Immature natural killer cell (primary cell): ENCODE measurements around the gene ULK1. TPM values are rescaled to one million over a fixed set of nuclear protein-coding genes. Genes with fewer than 3 reads are reported as not detected.

Experiments
- DNase-seq, 3 donors: peaks; one replicate each; pipeline ENCODE4 v3.0.0; 2022; ENCODE audit warnings: mixed read lengths in 1 of 3
- H3K27ac Mint-ChIP-seq, 6 donors: one replicate each; pipeline ENCODE4 v1.8.0; 2020; ENCODE audit warnings: mixed read lengths in 6 of 6, mild to moderate bottlenecking in 5 of 6, inconsistent platforms in 4 of 6, moderate library complexity in 3 of 6
- H3K27me3 Mint-ChIP-seq, 3 donors: one replicate each; pipeline ENCODE4 v1.8.0; 2020 to 2021; ENCODE audit warnings: low read depth in 3 of 3, mild to moderate bottlenecking in 3 of 3, mixed read lengths in 3 of 3, moderate library complexity in 3 of 3, inconsistent platforms in 1 of 3
- H3K36me3 Mint-ChIP-seq, 3 donors: one replicate each; pipeline ENCODE4 v1.8.0; 2020; ENCODE audit warnings: mixed read lengths in 3 of 3, inconsistent platforms in 2 of 3, mild to moderate bottlenecking in 2 of 3
- H3K4me1 Mint-ChIP-seq, 2 donors: one replicate each; pipeline ENCODE4 v1.8.0; 2020; ENCODE audit warnings: inconsistent platforms in 2 of 2, mild to moderate bottlenecking in 2 of 2, mixed read lengths in 2 of 2, moderate library complexity in 1 of 2
- H3K4me3 Mint-ChIP-seq, 5 donors: one replicate each; pipeline ENCODE4 v1.8.0; 2020; ENCODE audit warnings: mild to moderate bottlenecking in 5 of 5, mixed read lengths in 5 of 5, inconsistent platforms in 3 of 5, moderate library complexity in 3 of 5
- H3K9me3 Mint-ChIP-seq, 6 donors: one replicate each; pipeline ENCODE4 v1.8.0; 2020; ENCODE audit warnings: mild to moderate bottlenecking in 6 of 6, mixed read lengths in 6 of 6, inconsistent platforms in 4 of 6, moderate library complexity in 3 of 6
- polyA plus RNA-seq, 3 donors: library from polyadenylated mRNA; unstranded; fragments of 300-500 nt; fragmentation: Illumina TruSeq; gene quantifications; one replicate each; pipeline ENCODE4 v1.2.3, GENCODE V29; 2021

The ULK1 gene
- polyA plus RNA-seq, 3 donors from 2014 or later, result 0.36 to 1.2 TPM; not detected in 1

DNA sequence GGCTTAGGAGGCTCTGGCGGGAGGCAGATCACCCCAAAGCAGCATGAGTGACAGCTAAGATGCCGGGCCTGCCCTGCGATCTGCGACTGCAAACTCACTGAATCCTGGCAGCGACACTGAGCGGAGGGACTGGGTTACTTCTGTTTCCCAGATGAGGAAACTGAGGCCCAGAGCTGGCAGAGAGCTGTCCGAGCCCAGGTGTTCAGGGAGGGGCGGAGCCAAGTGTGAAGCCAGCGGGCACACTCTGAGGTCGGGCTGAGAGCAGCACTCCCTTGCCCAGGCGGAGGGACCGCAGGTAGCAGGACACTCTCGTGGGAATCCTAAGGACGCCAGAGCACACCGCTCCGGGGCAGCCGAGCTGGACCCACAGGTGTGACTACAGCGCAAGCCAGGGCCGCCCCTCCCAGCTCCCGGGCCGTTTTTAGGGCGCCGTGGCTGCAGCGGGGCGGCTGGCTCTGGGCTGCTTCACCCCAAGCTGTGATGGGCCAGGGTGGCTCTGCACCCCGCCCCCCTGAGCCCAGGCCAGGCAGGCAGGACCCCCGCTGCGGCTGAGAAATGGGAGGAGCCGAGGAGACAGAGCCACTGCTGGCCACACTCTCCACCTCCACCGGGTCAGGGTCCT lies 38.8 kb upstream of the ULK1 start:
- no peaks in the 10 kb centered on the region for H3K4me1 Mint-ChIP-seq
- peaks cover 0 to 5% (median 0%) of the 10 kb centered on the region in 3 donors for H3K36me3 Mint-ChIP-seq
- H3K27me3 Mint-ChIP-seq, result peaks cover 0 to 6% (median 2%) of the 10 kb centered on the region in 3 donors
- DNase-seq, result no peak
- no peaks in the 10 kb centered on the region for H3K9me3 Mint-ChIP-seq
- peak overlapping the region in 1 of 6 donors; percentile 65 for H3K27ac Mint-ChIP-seq
- no peak overlapping the region for H3K4me3 Mint-ChIP-seq

DNA sequence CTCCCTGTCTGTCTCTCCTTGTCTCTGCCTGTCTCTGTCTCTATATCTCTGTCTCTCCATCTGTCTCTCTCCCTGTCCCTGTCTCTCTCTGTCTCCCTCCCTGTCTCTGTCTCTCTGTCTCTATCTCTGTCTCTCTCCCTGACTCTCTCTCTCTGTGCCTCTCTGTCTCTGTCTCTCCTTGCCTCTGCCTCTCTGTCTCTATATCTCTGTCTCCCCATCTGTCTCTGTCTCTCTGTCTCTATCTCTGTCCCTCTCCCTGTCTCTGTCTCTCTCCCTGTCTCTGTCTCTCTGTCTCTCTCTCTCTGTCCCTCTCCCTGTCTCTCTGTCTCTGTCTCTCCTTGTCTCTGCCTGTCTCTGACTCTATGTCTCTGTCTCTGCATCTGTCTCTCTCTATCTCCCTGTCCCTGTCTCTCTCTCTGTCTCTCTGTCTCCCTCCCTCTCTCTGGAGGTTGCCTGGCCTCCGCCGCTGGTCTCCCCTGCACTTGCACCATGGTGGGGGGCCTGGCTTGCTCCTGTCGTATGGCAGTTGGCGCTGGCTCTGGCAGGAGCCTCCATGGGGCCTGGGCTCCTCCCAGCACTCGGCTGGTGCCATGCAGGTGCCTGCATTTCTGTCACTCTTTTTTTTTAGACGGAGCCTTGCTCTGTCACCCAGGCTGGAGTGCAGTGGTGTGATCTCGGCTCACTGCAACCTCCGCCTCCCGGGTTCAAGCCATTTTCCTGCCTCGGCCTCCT lies 37.9 kb upstream of the ULK1 start:
- Mint-ChIP-seq H3K27me3 (peaks cover 0 to 6% (median 2%) of the 10 kb centered on the region in 3 donors), H3K4me3 (peak overlapping the region in 1 of 5 donors; percentile 5), H3K27ac (peak overlapping the region in 3 of 6 donors; percentile 53 to 65 (median 56)), H3K4me1 (no peaks in the 10 kb centered on the region), H3K9me3 (no peaks in the 10 kb centered on the region), H3K36me3 (peaks cover 0 to 5% (median 0%) of the 10 kb centered on the region in 3 donors)
- no peak for DNase-seq

DNA sequence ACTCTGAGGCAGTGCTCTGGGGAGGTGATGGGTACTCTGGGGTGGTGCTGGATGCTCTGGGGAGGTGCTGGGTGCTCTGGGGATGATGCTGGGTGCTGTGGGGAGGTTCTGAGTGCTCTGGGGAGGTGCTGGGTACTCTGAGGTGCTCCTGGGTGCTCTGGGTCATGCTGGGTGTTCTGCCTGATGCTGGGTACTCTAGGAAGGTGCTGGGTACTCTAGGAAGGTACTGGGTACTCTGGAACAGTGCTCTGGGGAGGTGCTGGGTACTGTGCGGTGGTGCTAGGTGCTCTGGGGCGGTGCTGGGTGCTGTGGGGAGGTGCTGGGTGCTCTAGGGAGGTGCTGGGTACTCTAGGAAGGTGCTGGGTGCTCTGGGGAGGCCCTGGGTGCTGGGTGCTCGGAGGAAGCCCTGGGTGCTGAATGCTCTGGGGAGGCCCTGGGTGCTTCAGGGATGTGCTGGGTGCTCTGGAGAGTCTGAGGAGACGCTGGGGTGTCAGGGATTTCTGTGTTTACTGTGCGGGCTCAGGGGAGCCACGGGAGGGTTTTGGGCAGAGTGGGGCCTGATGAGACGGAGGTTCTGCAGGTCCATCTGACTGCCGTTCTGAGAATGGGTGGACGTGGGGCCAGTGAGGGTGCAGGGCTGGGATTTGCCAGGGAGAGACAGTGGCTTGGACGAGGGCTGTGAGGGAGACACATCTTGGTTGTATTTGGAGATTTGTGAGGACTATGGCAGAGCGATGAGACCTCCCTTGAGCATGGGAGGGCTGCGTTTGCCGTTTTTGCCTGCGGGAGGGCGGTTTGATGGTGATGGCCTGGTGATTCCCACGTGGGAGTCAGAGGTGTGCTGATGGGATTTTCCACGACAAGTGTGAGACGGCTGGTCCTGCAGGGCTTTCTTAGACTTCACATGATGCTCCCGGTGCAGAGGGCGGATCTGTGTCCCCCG lies 36.2 kb upstream of the ULK1 start:
- DNase-seq, result no peak
- no peaks in the 10 kb centered on the region for H3K4me1 Mint-ChIP-seq
- peaks cover 0 to 5% (median 0%) of the 10 kb centered on the region in 3 donors for H3K36me3 Mint-ChIP-seq
- H3K27ac Mint-ChIP-seq, result peak overlapping the region in 1 of 6 donors; percentile 28
- H3K4me3 Mint-ChIP-seq, result no peak overlapping the region
- H3K27me3 Mint-ChIP-seq, result peaks cover 0 to 6% (median 2%) of the 10 kb centered on the region in 3 donors
- no peaks in the 10 kb centered on the region for H3K9me3 Mint-ChIP-seq

DNA sequence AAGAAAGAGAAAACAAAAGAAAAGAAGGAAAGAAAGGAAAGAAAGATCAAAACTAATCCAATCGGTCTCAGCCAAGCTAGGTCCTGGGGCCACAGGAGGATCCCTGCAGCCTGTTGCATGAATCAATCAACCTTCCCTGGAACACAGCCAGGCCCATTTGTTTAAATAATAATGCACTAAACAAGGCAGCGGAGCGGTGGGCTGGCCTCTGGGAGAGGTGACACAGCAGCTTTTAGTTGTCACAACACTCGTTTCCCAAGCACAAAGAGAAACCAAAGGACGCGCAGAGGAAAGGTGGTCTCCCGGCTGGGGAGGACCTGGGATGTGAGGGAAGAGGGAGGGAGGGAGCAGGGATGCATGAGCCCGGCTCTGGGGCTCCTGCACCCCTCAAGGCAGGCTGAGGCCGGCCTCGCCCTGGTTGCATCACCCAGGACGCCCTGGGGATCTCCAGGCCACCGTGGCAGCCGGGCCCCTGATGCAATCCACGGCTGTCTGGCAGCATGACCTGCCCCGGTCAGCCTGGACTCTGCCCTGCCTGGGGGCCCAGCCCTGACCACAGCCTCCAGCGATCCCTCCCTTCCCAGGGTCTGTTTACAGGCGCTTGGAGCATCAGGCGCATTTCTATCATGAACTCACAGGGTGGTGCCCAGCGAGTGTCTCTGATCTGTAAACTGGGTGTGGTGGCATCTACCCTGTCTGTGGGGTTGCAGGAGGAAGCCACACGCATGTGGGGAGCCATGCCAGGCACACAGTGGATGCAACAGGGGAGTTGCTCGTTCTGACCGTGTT lies 33.8 kb upstream of the ULK1 start:
- H3K4me3 Mint-ChIP-seq, result no peak overlapping the region
- H3K27me3 Mint-ChIP-seq, result peaks cover 0 to 6% (median 2%) of the 10 kb centered on the region in 3 donors
- H3K4me1 Mint-ChIP-seq, result no peaks in the 10 kb centered on the region
- DNase-seq, result no peak
- H3K36me3 Mint-ChIP-seq, result peaks cover 0 to 5% (median 0%) of the 10 kb centered on the region in 3 donors
- H3K9me3 Mint-ChIP-seq, result no peaks in the 10 kb centered on the region
- no peak overlapping the region for H3K27ac Mint-ChIP-seq

DNA sequence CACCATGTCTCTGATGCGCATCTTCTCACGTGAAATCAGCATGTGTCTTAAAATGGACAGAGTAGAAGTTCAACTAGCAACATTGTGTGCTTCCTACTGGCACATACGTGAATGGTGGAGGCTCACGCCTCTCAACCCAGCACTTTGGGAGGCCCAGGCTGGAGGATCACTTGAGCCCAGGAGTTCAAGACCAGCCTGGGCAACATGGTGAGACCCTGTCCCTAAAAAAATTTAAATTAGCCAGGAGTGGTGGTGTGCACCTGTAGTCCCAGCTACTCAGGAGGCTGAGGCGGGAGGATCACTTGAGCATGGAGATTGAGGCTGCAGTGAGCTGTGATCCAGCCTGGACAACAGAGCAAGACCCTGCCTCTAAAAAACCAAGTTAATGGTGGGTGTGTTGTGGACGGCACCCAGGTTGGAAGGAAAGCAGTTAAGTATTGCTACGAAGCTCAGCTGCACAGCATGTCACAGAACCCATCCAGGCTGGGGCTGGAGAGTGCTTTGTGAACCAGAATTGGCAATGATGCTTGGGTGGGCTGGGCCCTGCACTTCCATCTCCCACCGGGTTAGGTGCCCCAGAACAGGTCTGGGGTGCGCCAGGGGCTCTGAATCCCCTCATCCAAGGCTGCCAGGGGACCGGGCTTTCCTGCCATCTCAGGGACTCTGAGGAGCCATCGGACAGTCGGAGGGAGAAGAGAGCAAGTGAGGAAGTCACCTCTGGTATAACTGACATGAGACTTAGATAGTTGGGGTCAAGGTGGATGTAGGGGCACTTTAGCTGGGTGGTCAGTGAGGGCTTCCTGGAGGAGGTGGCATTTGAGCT lies 33.0 kb upstream of the ULK1 start:
- Mint-ChIP-seq H3K9me3 (no peaks in the 10 kb centered on the region), H3K27me3 (peaks cover 0 to 6% (median 0%) of the 10 kb centered on the region in 3 donors), H3K4me1 (no peaks in the 10 kb centered on the region), H3K27ac (no peak overlapping the region), H3K4me3 (no peak overlapping the region), H3K36me3 (no peaks in the 10 kb centered on the region)
- no peak for DNase-seq

DNA sequence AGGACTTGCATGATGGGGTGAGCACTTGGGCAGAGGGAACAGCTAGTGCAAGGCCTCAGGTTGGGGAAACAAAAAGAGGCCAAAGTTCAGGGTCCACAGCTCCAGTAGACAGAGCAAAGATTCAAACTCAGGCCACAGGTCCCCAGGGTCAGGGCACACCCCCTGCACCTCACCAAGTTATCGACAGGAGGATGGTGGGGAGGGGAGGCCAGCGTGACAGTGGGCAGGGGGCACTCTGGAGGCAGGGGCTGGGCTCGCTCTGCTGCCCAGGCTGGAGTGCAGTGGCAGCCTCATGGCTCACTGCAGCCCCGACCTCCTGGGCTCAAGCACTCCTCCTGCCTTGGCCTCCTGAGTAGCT lies 32.4 kb upstream of the ULK1 start:
- H3K27me3 Mint-ChIP-seq, result peaks cover 0 to 6% (median 0%) of the 10 kb centered on the region in 3 donors
- no peaks in the 10 kb centered on the region for H3K4me1 Mint-ChIP-seq

DNA sequence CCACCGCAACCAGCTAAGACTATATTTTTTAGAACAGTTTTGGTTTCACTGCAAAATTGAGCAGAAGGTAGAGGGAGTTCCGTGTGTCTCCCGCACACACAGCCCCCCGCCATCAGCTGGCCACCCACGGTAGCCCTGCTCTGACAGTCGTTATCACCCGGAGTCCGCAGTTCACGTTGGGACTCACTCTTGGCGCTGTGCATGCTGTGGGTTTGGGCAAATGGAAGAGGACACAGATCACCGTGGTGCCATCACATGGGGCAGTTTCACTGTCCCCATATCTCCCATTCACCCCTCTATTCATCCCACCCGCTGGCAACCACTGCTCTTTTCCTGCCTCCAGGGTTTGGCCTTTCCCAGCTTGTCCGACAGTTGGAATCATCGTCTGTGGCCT lies 31.8 kb upstream of the ULK1 start:
- Mint-ChIP-seq H3K27ac (peak overlapping the region in 2 of 6 donors; percentile 34 to 57), H3K36me3 (no peaks in the 10 kb centered on the region), H3K4me3 (no peak overlapping the region), H3K9me3 (no peaks in the 10 kb centered on the region), H3K4me1 (no peaks in the 10 kb centered on the region), H3K27me3 (peaks cover 0 to 6% (median 0%) of the 10 kb centered on the region in 3 donors)
- DNase-seq, result no peak

More for the DNA sequence above, 32.4 kb upstream of the ULK1 start:
- no peaks in the 10 kb centered on the region for H3K9me3 Mint-ChIP-seq
- no peak for DNase-seq
- H3K4me3 Mint-ChIP-seq, result no peak overlapping the region
- no peaks in the 10 kb centered on the region for H3K36me3 Mint-ChIP-seq
- H3K27ac Mint-ChIP-seq, result no peak overlapping the region

DNA sequence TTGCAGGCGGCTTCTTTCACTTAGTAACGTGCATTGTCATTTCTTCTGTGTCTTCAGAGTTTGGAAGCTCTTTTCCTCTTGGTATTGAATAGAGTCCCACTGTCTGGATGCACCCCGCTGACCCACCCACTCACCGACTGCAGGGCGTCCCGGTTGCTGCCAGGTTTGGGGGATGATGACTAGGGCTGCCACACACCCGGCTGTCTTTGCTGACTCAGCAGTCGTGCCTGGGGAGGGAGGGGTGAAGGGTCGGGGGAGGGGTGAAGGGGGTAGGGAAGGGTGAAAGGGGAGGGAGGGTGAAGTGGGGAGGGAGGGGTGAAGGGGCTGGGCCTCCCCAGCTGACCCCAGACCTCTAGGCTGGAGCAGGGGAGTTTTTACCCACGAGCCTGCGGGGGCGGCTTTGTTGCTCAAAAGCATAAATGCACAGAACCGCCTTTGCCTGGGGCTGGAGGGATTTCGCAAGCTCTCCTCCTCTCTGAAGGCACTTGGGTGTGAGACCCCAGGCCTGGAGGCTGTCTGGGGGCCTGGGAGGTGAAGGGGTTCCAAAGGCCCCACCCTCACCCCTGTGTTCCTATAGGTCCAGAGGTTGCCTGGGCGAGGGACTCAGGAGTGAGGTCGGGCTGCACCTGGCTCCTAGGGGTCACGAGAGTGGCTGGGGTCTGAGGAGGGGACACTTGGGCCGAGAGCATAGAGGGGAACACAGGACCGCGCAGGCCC lies 31.3 kb upstream of the ULK1 start:
- H3K4me1 Mint-ChIP-seq, result no peaks in the 10 kb centered on the region
- no peak overlapping the region for H3K4me3 Mint-ChIP-seq
- no peaks in the 10 kb centered on the region for H3K9me3 Mint-ChIP-seq
- H3K27me3 Mint-ChIP-seq, result peaks cover 0 to 6% (median 0%) of the 10 kb centered on the region in 3 donors
- peak overlapping the region in 2 of 6 donors; percentile 34 to 57 for H3K27ac Mint-ChIP-seq
- no peaks in the 10 kb centered on the region for H3K36me3 Mint-ChIP-seq
- DNase-seq, result no peak

DNA sequence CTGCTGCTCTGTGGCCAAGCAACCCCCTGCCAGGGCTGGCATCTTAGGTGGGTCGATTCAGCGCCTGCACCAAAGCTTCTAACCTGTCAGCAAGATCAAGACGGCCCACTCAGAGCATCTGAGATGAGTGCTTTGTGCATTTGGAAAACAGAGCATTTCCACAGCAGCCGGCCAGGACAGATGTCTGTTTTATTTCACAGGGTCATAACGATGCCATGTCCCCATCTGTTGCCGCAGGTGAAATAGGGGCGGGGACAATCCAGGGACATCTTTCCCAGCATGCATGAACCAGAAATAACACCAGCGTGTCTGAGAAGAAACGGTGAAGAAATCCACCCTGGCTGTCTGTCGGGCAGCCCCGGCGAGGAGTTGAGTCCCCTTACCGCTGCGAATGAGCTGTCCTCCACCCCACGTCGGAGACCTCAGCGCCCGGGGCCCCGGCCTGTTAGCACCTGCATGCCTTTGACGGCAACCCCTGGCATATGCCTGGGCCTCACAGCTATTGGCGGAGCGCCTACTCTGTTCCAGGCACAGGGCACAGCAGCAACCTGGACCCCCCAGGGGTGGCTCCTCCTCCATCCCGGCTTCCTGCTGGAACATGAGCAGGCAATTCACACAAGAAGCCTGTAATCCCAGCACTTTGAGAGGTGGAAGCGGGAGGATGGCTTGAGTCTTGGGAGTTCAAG lies 30.6 kb upstream of the ULK1 start:
- no peaks in the 10 kb centered on the region for H3K36me3 Mint-ChIP-seq
- H3K27me3 Mint-ChIP-seq, result no peaks in the 10 kb centered on the region
- no peaks in the 10 kb centered on the region for H3K9me3 Mint-ChIP-seq
- H3K4me1 Mint-ChIP-seq, result no peaks in the 10 kb centered on the region
- H3K27ac Mint-ChIP-seq, result no peak overlapping the region
- DNase-seq, result no peak
- H3K4me3 Mint-ChIP-seq, result no peak overlapping the region

DNA sequence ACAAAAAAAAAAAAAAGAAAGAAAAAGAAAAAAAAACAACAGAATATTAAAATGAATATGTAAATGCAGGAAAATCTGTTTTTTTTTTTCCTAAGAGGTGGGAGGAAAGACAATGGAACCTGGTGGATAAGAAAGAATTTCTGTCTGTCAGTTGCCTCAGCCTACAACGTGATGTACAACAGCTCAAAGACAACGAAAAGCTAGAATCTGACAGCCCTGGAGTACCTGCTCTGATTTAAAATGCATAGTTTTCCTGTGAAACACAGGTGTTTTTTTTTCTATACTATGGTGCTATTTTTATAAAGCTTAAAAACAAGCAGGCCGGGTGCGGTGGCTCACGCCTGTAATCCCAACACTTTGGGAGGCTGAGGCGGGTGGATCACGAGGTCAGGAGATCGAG lies 30.0 kb upstream of the ULK1 start:
- H3K4me3 Mint-ChIP-seq, result no peak overlapping the region
- H3K27ac Mint-ChIP-seq, result no peak overlapping the region
- H3K36me3 Mint-ChIP-seq, result no peaks in the 10 kb centered on the region
- H3K9me3 Mint-ChIP-seq, result no peaks in the 10 kb centered on the region
- DNase-seq, result no peak
- no peaks in the 10 kb centered on the region for H3K27me3 Mint-ChIP-seq
- no peaks in the 10 kb centered on the region for H3K4me1 Mint-ChIP-seq

DNA sequence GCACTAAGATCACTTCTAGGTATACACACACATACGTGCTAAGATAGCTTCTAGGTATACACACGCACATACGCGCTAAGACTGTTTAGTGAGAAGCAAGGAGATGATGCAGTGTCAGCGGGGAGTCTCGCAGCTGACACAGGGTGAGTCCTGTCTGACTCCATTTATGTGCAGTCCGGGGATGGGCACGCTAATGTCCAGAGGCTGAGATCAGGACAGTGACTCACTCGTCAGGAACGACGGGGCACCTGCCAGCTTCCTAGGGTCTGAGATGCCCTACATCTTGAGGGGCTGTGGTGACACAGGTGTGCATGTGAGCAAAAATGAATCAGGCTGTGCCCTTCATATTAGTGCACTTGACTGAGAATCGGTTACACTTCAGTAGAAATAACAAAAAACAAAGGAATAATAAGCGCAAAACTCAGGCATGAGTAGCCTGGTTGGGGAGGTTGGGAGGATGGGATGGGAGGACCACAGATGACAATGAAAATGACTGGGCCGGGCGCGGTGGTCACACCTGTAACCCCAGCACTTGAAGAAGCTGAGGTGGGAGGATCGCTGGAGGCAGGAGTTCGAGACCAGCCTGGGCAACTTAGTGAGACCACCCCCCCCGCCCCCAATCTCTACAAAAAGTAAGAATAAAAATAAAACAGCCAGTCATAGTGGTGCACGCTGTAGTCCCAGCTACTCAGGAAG lies 29.1 kb upstream of the ULK1 start:
- H3K4me3 Mint-ChIP-seq, result no peak overlapping the region
- no peak overlapping the region for H3K27ac Mint-ChIP-seq
- H3K27me3 Mint-ChIP-seq, result no peaks in the 10 kb centered on the region
- no peak for DNase-seq
- no peaks in the 10 kb centered on the region for H3K36me3 Mint-ChIP-seq
- H3K9me3 Mint-ChIP-seq, result no peaks in the 10 kb centered on the region
- no peaks in the 10 kb centered on the region for H3K4me1 Mint-ChIP-seq
